ENCODE measurements around the gene MRPS18A. TPM values are rescaled to one million over a fixed set of nuclear protein-coding genes. Genes with fewer than 3 reads are reported as not detected.

The MRPS18A gene
- total and polyA plus RNA-seq, 9 of the 15 experiments (the other 6 are each of a cell fraction or from before 2014, with no cell fraction given) = 87.5 to 243 (median 125) TPM

DNA sequence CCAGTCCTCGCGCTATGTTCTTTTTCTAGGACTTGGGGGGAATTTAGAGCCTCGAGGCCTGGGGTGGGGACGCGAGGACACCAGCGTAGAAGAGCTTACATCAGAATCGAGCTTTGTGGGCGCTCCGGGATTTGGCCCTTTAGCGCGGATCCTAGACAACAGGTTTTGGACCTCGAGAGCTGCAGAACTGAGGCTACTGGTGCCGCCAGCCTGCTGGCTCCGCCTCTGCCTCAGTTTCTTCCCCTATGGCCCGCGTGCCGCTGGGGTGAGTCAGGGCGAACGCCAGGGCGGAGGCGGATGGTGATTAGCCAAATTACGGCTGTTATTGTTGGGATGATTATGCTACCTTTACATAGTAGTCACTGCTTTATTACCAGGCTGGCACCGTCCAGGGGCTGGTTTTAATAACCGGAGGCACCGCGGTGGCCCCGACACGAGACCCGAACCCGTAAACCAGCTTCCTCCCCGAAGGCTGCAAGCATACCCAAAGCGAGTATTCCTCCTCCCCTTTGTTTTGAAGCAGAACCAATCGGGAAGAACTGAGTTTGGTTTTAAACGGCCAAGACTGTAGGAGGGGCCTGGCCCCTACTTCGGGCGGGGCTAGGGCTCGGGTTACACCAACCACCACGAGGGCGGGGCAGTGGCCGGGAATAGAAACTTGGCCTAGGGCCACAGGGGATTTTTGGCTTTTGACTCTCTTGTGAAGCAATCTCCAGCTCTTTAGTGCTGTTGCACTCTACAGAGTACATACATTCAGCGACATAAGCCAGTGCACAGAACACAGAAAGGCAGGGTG, 57.9 kb downstream of the MRPS18A start (continued):
- TF ChIP-seq RBBP5 (IDR thresholded peaks at IDR 0.05; ENCODE audit: borderline replicate concordance, insufficient read depth, low read length, poor library complexity, severe bottlenecking) (no peak), ZNF282 (CRISPR knock-in tag; IDR thresholded peaks at IDR 0.05) (no peak), TSC22D4 (tag; IDR thresholded peaks at IDR 0.05) (no peak), ATF7 (IDR thresholded peaks at IDR 0.05) (peak; percentile 78), KAT7 (CRISPR knock-in tag; IDR thresholded peaks at IDR 0.05; ENCODE audit: borderline replicate concordance) (no peak), SP2 (IDR thresholded peaks at IDR 0.05; ENCODE audit: extremely low read depth, low read depth, low read length, poor library complexity, severe bottlenecking) (no peak), PHTF2 (CRISPR knock-in tag; IDR thresholded peaks at IDR 0.05) (peak; percentile 65; the same call in 1 of the 2 replicates), HSF4 (CRISPR knock-in tag; IDR thresholded peaks at IDR 0.05; ENCODE audit: borderline replicate concordance) (no peak), POLR3A (IDR thresholded peaks at IDR 0.05; ENCODE audit: borderline replicate concordance, extremely low read depth, insufficient read depth, insufficient read length) (no peak), STAT5B (CRISPR knock-in tag; IDR thresholded peaks at IDR 0.05) (no peak), ZC3H4 (CRISPR knock-in tag; IDR thresholded peaks at IDR 0.05; ENCODE audit: borderline replicate concordance) (no peak), ZNF197 (CRISPR knock-in tag; IDR thresholded peaks at IDR 0.05; ENCODE audit: low read depth) (peak; percentile 73; the same call in 1 of the 2 replicates)
- TF ChIP-seq, protein P1, sequence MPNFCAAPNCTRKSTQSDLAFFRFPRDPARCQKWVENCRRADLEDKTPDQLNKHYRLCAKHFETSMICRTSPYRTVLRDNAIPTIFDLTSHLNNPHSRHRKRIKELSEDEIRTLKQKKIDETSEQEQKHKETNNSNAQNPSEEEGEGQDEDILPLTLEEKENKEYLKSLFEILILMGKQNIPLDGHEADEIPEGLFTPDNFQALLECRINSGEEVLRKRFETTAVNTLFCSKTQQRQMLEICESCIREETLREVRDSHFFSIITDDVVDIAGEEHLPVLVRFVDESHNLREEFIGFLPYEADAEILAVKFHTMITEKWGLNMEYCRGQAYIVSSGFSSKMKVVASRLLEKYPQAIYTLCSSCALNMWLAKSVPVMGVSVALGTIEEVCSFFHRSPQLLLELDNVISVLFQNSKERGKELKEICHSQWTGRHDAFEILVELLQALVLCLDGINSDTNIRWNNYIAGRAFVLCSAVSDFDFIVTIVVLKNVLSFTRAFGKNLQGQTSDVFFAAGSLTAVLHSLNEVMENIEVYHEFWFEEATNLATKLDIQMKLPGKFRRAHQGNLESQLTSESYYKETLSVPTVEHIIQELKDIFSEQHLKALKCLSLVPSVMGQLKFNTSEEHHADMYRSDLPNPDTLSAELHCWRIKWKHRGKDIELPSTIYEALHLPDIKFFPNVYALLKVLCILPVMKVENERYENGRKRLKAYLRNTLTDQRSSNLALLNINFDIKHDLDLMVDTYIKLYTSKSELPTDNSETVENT (CRISPR knock-in tag; IDR thresholded peaks at IDR 0.05) = no peak; the same call in none of the 2 replicates
- TF ChIP-seq, protein P2, sequence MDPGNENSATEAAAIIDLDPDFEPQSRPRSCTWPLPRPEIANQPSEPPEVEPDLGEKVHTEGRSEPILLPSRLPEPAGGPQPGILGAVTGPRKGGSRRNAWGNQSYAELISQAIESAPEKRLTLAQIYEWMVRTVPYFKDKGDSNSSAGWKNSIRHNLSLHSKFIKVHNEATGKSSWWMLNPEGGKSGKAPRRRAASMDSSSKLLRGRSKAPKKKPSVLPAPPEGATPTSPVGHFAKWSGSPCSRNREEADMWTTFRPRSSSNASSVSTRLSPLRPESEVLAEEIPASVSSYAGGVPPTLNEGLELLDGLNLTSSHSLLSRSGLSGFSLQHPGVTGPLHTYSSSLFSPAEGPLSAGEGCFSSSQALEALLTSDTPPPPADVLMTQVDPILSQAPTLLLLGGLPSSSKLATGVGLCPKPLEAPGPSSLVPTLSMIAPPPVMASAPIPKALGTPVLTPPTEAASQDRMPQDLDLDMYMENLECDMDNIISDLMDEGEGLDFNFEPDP (CRISPR knock-in tag; IDR thresholded peaks at IDR 0.05) = no peak
- TF ChIP-seq, protein P3, sequence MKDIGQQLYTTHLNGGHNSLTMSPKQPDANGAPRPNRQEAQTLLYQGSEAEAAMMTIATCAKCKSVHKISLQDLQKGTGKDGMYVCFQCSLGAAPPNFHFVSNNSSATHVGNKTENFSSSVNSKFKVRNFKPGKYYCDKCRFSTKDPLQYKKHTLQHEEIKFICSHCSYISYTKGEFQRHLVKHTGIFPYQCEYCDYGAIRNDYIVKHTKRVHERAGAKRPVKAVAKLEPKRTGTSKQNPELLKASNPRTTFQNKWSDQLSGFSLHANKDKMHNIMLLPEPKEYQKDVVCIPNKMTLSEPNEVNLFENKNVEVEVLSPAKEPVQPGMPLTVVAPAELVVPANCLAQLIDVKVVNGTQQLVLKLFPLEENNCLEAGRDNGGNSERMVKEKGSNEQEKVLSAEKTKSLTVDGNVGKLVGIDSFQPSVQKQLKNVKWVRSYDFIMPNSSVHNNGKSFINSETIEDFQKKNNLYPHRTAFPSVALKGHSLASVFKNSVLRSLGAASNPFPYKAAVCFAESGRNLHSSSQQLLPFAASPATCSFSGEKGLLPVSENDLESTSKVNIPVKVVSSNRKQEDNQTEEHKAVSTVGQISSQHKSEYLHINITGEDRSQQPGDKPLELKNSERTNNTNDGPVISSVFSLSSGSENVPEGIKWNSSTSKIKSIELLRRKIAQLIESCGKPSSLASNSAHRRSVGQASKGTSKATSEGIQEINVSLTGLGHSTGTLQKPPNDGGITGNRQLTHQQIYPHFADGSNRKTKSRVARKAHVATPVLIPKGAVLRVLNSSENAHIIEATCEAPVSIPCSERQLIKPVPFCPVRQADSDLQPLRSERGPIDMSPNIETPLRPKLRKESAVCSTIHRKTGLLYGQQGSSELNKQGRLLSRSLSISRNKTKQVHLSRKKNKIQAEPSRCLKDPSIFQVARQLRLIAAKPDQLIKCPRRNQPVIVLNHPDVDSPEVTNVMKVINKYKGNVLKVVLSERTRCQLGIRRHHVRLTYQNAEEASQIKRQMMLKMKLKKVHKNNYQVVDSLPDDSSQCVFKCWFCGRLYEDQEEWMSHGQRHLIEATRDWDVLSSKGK (CRISPR knock-in tag; IDR thresholded peaks at IDR 0.05) = no peak
- TF ChIP-seq, protein P4, sequence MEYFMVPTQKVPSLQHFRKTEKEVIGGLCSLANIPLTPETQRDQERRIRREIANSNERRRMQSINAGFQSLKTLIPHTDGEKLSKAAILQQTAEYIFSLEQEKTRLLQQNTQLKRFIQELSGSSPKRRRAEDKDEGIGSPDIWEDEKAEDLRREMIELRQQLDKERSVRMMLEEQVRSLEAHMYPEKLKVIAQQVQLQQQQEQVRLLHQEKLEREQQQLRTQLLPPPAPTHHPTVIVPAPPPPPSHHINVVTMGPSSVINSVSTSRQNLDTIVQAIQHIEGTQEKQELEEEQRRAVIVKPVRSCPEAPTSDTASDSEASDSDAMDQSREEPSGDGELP (CRISPR knock-in tag; IDR thresholded peaks at IDR 0.05; ENCODE audit: borderline replicate concordance) = no peak; the same call in 1 of the 2 replicates
